COLO668 (cell line): Measurements from ENCODE around the gene GFRA1.

Experiments
- DNase-seq: peaks from one replicate; lab custom pipeline; 2025; ENCODE audit not compliant: unreplicated experiment; lab: John Stamatoyannopoulos, UW

Gene GFRA1

GRCh38 chr10:116271593-116272439 lies 1.2 kb downstream of the GFRA1 start:
- peak; percentile 0 for DNase-seq

DNA sequence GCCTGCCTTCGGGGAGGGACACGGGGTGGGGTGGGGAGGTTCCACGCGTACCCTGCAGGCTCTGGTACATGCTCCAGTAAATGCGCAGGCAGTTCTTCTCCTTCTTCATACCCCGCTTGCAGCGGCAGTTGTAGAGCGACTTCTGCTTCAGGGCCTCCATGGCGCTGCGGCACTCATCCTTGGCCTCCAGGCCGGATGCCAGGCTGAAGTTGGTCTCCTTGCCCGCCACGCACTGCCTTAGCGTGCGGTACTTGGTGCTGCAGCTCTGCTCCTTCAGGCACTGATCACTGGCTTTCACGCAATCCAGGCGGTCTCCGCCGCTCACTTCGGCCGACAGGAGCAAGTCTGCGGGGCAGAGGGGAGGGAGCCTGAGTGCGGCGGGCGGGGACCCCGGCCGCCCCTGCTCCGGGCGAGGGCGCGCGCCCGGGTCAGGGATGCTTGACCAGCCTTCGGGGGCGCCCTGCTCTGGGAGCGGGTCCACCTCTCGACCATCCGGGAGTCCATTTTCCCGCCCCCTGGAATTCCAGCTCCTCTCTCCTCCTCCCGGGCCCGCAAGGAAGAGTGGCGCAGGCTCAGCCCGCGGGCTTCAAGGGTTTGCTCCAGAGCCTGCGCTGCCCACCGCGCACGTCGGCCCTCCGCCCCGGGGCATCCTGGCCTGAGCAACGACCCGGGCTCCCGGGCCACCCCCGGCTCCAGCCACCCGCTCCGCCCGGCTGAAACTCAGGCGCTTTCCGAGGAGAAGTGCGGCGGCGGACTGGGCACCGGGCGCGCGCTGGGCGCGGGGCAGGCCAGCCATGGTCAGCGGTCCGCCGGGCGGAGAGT lies 2.0 kb downstream of the GFRA1 start:
- DNase-seq: no peak

- no peak for DNase-seq
Measured at GRCh38 chr10:116270126-116270770, 2.8 kb downstream of the GFRA1 start.

GRCh38 chr10:116269619-116270018 lies 3.4 kb downstream of the GFRA1 start:
- DNase-seq: no peak

- DNase-seq: no peak
Measured at GRCh38 chr10:116268976-116269375, 4.0 kb downstream of the GFRA1 start.

GRCh38 chr10:116265686-116266085 lies 7.3 kb downstream of the GFRA1 start:
- no peak for DNase-seq

DNA sequence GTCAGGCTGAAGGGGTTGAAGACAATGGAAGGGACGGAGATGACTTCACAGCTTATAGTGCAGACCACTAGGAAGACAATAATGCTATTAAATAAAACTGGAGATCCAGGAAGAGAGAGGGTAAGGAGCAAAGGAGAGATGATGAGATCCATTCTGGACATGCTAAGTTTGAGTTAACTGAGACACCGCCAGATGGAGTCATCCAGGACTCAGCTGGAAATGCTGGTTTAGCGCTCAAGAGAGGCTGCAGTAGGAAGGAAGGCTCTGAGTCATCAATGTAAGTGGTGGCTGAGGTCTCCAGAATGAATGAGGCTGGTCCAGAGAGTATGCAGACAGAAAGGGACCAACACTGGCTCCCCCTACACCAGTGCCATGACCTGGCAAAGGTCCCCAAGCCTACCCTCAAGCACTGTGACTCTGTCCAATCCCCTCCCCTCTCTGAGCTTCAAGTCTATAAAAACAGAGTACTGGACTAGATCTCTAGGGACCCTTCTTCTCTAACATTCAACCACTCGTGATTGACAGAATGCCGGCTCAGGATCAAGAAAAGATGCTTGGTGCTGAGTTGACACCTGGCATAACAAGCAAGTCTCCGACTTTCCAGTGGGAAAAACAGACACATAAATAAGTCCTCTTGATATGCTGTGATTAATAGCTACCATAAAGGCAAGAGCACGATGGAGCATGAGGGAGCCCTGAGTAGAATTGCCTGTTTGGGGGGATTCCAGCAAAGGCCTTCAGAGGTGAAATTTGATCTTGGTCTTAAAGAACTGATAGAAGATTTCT lies 8.9 kb downstream of the GFRA1 start:
- no peak for DNase-seq

DNA sequence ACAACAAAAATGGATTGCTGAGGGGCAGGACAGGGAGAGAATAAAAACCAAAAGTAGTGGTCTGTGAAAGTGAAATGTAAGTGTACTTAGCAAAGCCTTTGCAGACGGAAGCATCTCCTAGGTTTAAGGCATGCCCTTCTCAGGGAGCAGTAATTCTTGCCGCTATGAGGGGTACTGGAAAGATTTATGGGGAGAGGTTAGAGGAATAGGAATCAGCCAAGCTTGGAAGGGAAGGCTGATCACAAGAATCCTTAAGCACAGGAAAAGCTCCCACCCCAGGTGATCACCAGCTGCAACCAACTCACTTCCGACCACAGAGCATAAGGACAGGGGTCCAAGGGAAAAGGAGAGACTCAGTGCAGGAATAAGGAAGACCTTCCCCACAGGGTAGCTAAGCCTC lies 10.3 kb downstream of the GFRA1 start:
- DNase-seq: no peak

DNA sequence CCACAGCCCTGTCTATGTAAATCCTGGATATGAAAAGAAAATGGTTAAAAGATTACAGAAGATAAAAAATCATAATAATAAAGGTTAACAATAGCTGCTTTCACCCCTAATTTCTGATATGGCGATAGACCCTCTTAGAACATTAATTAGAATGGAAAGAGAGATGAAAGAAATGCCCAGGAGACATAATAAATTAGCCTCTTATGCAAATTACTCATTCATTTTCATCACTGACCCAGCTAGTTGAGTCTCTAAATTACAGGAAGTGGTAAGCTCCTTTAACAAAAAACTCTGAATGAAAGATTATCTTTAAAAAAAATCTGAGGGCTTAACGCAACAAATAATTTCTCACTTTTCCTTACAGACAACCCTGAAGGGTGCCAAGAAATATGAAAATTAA lies 12.4 kb downstream of the GFRA1 start:
- DNase-seq: no peak

DNA sequence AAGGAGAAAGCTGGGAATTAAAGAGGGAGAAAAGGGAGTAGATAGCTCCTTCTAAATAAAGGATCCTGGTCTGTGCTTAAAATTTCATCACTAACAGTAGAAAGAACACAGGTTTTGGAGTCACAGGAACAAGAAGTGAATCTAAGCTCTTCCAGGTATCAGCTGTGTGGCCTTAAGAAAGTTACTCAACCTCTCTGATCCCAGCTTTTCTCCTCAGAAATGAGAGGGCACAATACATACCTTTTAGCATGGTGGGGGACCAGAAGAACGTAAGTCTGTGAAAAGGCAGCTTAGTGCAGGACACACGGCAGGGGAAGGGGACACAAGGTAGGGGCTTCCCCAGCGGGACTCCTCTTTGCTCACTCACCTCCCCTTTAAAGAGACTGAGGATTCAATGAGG lies 13.4 kb downstream of the GFRA1 start:
- no peak for DNase-seq

- no peak for DNase-seq
Measured at GRCh38 chr10:116257785-116258184, 15.2 kb downstream of the GFRA1 start.

GRCh38 chr10:116256752-116257259 lies 16.2 kb downstream of the GFRA1 start:
- no peak for DNase-seq

- no peak for DNase-seq
Measured at GRCh38 chr10:116255886-116256751, 16.9 kb downstream of the GFRA1 start.

GRCh38 chr10:116254422-116255155 lies 18.4 kb downstream of the GFRA1 start:
- DNase-seq: no peak

GRCh38 chr10:116253716-116254115 lies 19.3 kb downstream of the GFRA1 start:
- no peak for DNase-seq

DNA sequence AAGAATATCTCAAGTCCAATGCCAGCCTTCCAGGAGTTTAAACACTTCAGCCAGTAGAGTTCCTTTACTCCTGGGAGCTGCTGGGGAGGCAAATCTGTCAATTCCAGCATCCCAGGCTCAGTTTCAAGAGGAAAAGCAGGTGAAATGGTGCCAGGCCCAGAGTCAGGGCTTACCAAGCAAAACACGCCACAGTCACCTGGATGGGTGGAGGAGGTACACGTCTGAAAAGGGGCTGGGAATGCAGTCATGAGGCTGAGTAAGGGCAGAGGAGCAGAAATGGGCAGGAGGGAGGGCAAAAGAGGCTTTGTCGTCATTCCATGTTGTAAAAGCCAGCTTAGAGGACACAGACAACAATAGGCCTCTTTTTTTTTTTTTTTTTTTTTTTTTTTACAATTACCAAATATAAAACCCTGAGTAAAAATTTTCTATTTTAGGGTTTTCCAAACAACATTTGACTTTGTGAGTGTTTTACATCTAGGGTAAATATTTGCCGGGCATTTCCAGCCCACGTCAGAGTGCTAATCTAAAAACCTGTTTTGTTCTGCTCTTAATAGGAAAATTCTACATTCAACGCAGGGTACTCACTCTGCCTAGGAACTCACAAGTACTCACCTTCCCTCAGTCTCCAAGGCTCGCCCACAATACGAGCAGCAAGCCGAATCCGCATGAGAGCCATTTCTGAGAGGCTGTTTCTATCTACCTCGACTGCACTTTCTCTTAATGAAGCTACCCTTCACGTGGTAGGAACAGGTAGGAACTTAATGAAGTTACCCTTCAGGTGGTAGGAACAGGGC lies 21.2 kb downstream of the GFRA1 start:
- DNase-seq: no peak

DNA sequence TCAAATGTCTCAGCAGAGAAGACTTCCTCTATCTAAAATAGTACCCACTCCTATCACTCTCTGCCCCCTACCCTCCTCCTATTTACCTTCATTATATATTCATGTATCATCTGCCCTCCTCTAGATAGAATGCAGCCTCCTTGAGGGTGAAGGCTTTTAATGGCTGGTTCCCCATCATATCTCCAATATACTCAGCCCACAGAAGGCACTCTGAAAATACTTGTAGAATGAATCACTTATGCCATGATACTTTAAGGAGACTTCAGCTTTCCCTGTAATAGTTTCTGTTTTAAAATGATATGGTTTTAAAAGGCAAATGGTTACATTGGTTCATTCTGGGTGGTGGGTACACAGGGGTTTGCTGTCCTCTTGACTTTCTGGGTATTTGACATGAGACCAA lies 25.3 kb downstream of the GFRA1 start:
- DNase-seq: no peak

GRCh38 chr10:116246263-116246662 lies 26.7 kb downstream of the GFRA1 start:
- no peak for DNase-seq
